C4-2B (cell line): ENCODE data around the gene ADISSP.

Source experiments
- CTCF ChIP-seq: fragments of 450-650 bp; conservative IDR thresholded peaks from 2 replicates; pipeline ENCODE4 v1.5.1; 2017; ENCODE audit warnings: mild to moderate bottlenecking
- ZFX ChIP-seq: fragments of 450-650 bp; IDR thresholded peaks from 2 replicates; pipeline ENCODE4 v1.6.1; 2017

- TF ChIP-seq CTCF (no peak), ZFX (no peak)
Measured at GRCh38 chr20:3760655-3761348, 6.8 kb downstream of the ADISSP start.
